Kidney (tissue), 14 donors: ENCODE results near the gene WBP1L. TPM values are rescaled to one million over a fixed set of nuclear protein-coding genes. Genes with fewer than 3 reads are reported as not detected.

Source experiments
- DNase-seq, 5 donors: peaks; one replicate each; pipeline ENCODE4 v3.0.0-alpha.2; 2013 to 2020
- FAIRE-seq: peaks from 2 replicates; lab custom pipeline; 2012; peaks lifted over from hg19 to GRCh38; lab: Jason Lieb, UNC
- H3K27ac ChIP-seq, 2 donors: one replicate each; pipeline ENCODE4 v1.7.0; 2013; ENCODE audit warnings: low read depth in 2 of 2, low read length in 2 of 2, inconsistent platforms in 1 of 2
- H3K27me3 ChIP-seq: one replicate; pipeline ENCODE4 v1.7.1; 2013; ENCODE audit warnings: low read length, inconsistent platforms; ENCODE audit not compliant: control insufficient read depth, insufficient read depth
- H3K36me3 ChIP-seq, 3 donors: one replicate each; pipeline versions ENCODE4 v1.7.0 to v1.7.1; 2013; ENCODE audit warnings: low read length in 3 of 3, control low read depth in 1 of 3, inconsistent platforms in 1 of 3; ENCODE audit not compliant: insufficient read depth in 3 of 3, control insufficient read depth in 2 of 3
- H3K4me1 ChIP-seq, 3 donors: one replicate each; pipeline versions ENCODE4 v1.7.0 to v1.7.1; 2013; ENCODE audit warnings: low read length in 3 of 3, inconsistent platforms in 1 of 3, low read depth in 1 of 3; ENCODE audit not compliant: control insufficient read depth in 2 of 3, insufficient read depth in 2 of 3
- H3K4me3 ChIP-seq, 3 donors: one replicate each; pipeline versions ENCODE4 v1.7.0 to v1.8.1; 2013; ENCODE audit warnings: low read length in 3 of 3, control low read depth in 1 of 3, inconsistent platforms in 1 of 3
- H3K9ac ChIP-seq, 3 donors: one replicate each; pipeline versions ENCODE4 v1.7.0 to v1.7.1; 2013; ENCODE audit warnings: low read length in 3 of 3, control low read depth in 1 of 3, inconsistent platforms in 1 of 3
- H3K9me3 ChIP-seq, 3 donors: one replicate each; pipeline versions ENCODE4 v1.7.0 to v1.7.1; 2013; ENCODE audit warnings: low read length in 3 of 3, control low read depth in 1 of 3, inconsistent platforms in 1 of 3; ENCODE audit not compliant: control insufficient read depth in 2 of 3, insufficient read depth in 1 of 3
- CTCF ChIP-seq: IDR thresholded peaks from 3 replicates; pipeline ENCODE4 v1.5.1; 2012; ENCODE audit warnings: mild to moderate bottlenecking, moderate library complexity, borderline replicate concordance; ENCODE audit not compliant: insufficient read depth; ENCODE audit errors: extremely low read depth
- intact Hi-C: fragments of 100-400 bp; cut with DNase I; formaldehyde crosslinking; loops from one replicate; pipeline ENCODE4 v1.11.1; 2022
- polyA plus RNA-seq: library from polyadenylated mRNA; stranded (reverse); fragments of 350-450 nt; fragmentation: Illumina TruSeq; extraction: RNeasy Lipid Tissue Mini Kit (QIAGEN cat#74804); gene quantifications from one replicate; pipeline ENCODE4 v1.2.3, GENCODE V29; 2014; ENCODE audit warnings: low read depth, low replicate concordance; ENCODE audit not compliant: insufficient read depth
- total RNA-seq: library from RNA; stranded (reverse); fragmentation: NEBNext Ultra II Directional; extraction: Animal tissue kit (Norgen Biotek cat#: 25700); gene quantifications from one replicate; pipeline ENCODE4 v1.2.1, GENCODE V29; 2021
- donor health status: control.
- donor health status: control.
- donor health status: control.
- donor health status: control.
- donor health status: control.
- donor health status: DM: yes; HTN: yes; CAD: no.
- donor health status: Normal renal cell carcinoma (clear cell type).

The WBP1L gene
- total and polyA plus RNA-seq, 2 donors from 2014 or later = 27.8 to 55.7 TPM

- intact Hi-C loops = no loop called here
- no peak overlapping the region for H3K4me3 ChIP-seq
- DNase-seq (no peak), FAIRE-seq (no peak)
- H3K36me3 ChIP-seq = no peaks in the 10 kb centered on the region
- H3K9ac ChIP-seq = no peak overlapping the region
- TF ChIP-seq CTCF = no peak
- no peak overlapping the region for H3K27ac ChIP-seq
- H3K27me3 ChIP-seq = no peaks in the 10 kb centered on the region
- H3K9me3 ChIP-seq = no peaks in the 10 kb centered on the region
- peaks cover 0 to 2% (median 0%) of the 10 kb centered on the region in 3 donors for H3K4me1 ChIP-seq
Observed at GRCh38 chr10:102704915-102705314, 38.8 kb upstream of the WBP1L start.

GRCh38 chr10:102705531-102705930 is 38.2 kb upstream of the WBP1L start:
- Histone ChIP-seq H3K9me3 (no peaks in the 10 kb centered on the region), H3K36me3 (no peaks in the 10 kb centered on the region), H3K27me3 (no peaks in the 10 kb centered on the region), H3K4me1 (peaks cover 0 to 2% (median 0%) of the 10 kb centered on the region in 3 donors), H3K4me3 (no peak overlapping the region), H3K9ac (no peak overlapping the region), H3K27ac (no peak overlapping the region)
- FAIRE-seq = no peak
- TF ChIP-seq CTCF = no peak
- intact Hi-C loops = no loop called here
- no peak for DNase-seq

- no peak for TF ChIP-seq CTCF
- no peak for FAIRE-seq
- H3K4me1 ChIP-seq = peaks cover 2 to 8% (median 8%) of the 10 kb centered on the region in 3 donors
- no peaks in the 10 kb centered on the region for H3K36me3 ChIP-seq
- H3K9ac ChIP-seq = no peak overlapping the region
- H3K9me3 ChIP-seq = no peaks in the 10 kb centered on the region
- DNase-seq = no peak
- no peak overlapping the region for H3K4me3 ChIP-seq
- intact Hi-C loops = no loop called here
- no peaks in the 10 kb centered on the region for H3K27me3 ChIP-seq
- H3K27ac ChIP-seq = no peak overlapping the region
Observed at GRCh38 chr10:102710609-102711008, 33.1 kb upstream of the WBP1L start.

GRCh38 chr10:102712089-102712488 is 31.7 kb upstream of the WBP1L start:
- intact Hi-C loops = no loop called here
- Histone ChIP-seq H3K27me3 (no peaks in the 10 kb centered on the region), H3K4me1 (peaks cover 2 to 11% (median 8%) of the 10 kb centered on the region in 3 donors), H3K4me3 (no peak overlapping the region), H3K27ac (no peak overlapping the region), H3K9ac (no peak overlapping the region), H3K36me3 (no peaks in the 10 kb centered on the region), H3K9me3 (no peaks in the 10 kb centered on the region)
- no peak for TF ChIP-seq CTCF
- FAIRE-seq = no peak
- DNase-seq = no peak
